ENCODE results near the gene MTHFD1L.
"Not testable (repeated sequence)": the region's sequence is repeated elsewhere in the genome, so short reads cannot be mapped to it uniquely, and the experiment has no call there.

Gene MTHFD1L

DNA sequence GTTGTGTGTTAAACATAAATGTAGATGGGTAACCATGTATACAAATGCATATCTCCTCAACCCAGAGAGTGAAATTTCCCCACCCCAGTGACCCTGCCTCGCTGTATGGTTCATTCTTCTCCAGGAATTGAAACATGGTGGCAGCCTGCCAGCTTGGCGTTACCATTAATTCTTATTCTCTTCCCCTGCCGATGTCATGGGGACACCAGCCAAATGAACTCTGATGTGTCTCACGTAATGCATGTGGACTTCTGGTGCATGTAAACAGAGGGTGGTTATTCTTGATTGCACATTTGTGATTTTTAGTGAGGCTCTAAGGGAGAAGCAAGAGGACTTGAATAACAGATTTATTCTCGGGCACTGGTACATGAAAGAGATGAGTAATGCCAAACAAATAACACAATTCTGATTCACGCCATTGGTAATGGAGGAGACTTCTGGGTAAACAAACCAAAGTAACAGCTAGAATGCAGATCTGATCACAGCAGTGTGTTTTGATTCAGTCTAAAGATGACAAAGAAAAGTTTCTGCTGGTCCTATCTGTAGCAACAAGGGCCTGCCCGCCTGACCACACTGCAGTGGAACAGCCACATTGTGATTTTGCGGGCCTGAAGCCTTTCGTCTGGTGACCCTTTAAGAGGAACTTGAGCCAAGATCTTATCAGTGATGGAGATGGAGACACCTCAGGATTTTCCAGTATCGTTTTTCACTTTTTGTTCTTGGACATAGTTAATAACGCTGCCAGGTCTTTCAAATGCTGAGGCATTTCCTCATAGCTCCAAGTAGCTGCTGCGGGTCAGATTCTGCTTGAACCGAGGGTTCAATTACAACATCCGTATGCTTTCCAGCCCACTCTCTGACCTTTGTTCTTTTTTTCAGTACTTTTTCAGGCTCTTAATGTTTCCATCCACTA, 202.4 kb downstream of the MTHFD1L start:
- no peak for DNase-seq (ENCODE audit: low spot score)

DNA sequence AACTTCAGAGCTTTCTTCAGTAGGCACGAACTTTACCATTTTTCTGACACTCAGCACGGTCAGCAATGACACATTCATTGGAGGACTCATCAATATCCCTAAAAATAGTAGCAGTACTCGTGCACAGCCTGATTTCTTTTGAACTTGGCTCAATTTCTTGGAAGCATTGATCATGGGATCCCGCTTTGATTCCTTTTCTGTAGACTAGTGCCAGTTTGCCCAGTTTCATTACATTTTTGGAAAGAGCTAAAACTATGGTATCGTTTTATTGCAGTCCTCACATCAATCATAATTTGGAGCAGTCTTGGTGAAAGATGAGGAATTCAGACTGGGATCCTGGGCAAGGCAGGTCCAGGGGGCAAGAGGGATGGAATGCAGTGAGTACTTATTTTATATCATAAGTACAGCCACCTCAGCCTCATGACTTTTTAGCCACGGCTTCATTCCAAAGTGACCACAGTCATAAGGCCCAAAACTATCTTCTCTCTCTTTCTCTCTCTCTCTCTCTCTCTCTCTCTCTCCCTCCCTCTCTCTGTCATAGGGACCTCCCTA, 203.3 kb downstream of the MTHFD1L start:
- no peak for DNase-seq (ENCODE audit: low spot score)

DNA sequence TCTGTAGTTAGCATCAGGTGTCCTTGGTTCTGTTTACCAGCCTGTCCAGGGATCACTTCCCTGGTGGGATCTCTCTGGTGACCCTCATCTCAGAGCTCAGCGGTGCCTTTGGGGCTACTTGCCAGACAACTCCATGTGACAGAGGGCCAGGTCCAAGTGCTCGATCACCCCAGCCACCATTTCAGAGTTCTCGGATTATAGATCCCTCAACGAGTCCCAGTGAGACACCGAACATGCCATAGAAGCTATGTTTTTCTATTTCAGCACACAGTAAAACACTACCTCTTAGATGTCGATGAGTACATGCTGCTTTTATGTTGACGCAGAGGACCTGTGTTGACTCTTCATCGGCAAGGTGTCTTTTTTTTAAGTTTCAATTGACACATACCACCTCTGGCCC, 204.1 kb downstream of the MTHFD1L start:
- DNase-seq (ENCODE audit: low spot score) = no peak

DNA sequence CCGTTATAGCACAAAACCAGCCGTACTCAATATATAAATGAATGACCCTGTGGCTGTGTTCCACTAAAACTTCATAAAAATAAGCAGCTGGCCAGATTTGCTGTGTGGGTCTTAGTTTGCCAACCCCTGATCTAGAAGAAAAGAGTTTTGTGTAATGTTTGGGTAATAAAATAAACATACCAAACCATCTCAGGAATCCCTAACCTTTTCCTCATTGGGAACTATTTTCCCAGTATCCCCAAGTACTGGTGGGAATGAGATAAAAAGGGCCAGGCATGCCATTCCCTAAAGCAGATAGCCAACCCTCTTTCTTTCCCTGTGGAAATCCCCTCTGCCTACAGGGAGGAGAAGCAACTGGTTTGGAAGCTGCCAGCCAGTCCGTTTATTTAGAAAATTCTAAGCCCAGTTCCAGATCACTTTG, 205.1 kb downstream of the MTHFD1L start:
- no peak for DNase-seq (ENCODE audit: low spot score)

DNA sequence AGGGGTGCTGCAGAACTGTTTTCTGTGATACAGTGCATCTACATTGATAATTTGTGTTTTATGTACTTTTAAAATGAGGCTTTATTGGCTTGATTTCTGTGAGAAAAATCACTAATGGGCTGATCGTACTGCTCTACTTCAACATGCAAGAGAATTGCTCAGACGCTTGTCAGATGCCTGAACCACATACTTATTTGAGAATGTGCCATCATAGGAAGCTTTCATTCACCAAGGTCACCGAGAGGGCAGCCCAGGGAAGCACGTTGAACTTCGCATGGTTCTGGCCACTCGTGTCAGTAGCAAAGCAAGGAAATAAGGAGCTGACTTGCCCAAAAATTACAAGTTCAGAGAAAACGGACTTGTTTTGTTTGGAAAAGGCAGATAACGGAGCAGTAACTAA, 205.8 kb downstream of the MTHFD1L start:
- DNase-seq (ENCODE audit: low spot score) = no peak

DNA sequence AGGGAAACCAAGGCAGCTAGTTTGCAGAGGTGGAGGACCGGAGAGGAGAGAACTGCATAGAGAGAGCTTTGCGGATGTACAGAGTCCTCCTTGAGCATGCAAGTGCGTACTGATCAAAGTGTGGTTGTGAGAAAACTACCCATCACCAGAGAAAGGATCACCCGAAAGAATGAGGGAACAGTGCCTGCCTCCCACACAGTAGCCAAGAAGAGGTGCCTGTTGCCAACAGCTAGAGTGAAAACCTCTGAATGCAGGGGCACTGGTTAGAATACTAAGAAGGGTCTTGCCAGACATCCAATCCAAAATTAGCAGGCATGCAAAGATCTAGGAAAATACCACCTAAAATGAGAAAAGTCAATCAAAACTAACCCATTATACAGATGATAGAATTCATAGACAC, 207.6 kb downstream of the MTHFD1L start:
- DNase-seq (ENCODE audit: low spot score) = no peak

DNA sequence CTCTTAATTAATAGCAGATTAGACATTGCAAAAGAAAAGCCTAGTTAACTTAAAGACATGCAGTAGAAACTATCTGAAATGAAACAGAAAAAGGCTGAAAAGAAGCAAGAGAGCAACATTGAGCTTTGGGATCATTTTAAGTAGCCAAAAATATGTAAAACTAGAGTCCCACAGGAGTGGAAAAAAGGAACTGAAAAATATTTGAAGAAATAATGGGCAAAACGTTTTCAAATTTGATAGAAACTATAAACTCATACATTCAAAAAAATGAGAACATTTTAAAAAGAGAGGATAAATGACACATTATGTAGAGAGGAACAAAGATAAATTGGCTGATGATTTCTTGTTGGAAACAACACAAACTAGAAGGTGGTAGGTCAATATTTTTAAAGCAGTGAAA, 208.2 kb downstream of the MTHFD1L start:
- no peak for DNase-seq (ENCODE audit: low spot score)

DNA sequence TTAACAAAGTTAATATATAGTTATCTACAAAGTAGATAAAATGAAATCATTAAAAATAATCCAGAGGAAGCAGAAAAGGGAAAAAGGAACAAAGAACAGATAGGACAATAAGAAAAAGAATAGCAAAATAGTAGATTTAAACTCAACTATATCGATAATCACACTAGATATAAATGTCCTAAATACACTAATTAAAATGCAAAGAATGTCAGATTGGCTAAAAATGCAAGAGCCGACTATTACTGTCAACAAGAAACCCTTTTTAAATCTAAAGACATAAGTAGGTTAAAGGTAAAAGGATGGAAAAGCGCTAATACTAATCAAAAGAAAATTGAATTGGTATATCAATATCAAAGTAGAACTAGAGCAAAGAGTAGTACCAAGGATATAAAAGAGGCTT, 209.5 kb downstream of the MTHFD1L start:
- no peak for DNase-seq (ENCODE audit: low spot score)

DNA sequence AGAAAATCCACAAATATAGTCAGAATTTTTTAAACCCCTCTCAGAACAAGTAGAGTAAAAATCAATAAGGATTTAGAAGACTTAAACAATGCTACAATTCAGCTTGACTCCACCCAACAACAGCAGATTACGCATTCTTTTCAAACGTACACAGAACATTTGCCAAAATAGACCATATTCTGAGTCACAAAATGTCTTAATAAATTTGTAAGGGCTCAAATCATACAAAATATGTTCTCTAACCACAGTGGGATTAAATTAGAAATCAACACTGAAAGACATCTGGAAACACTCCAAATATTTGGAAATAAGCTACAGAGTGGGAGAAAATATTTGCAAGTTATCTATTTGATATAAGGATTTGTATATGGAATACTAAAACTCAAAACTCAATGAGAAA, 210.0 kb downstream of the MTHFD1L start:
- no peak for DNase-seq (ENCODE audit: low spot score)

DNA sequence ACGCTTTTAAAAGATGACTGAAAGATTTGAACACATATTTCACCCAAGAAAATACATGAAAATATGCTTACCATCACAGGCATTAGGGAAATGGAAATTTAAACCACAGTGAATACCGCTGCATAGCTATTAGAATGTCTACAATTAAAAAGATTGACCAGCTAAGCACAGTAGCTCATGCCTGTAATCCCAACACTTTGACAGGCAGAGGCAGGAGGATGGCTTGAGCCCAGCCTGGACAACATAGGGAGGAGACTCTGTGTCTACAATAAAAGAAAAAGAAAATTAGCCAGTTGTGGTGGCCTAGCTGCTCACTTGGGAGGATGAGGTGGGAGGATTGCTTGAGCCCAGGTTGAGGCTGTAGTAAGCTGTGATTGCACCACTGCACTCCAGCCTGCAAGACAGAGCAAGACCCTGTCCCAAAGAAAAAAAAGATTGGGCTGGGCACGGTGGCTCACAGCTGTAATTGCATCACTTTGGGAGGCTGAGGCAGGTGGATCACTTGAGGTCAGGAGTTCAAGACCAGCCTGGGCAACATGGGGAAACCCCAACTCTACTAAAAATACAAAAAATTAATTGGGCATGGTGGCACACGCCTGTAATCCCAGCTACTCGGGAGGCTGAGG, 210.5 kb downstream of the MTHFD1L start:
- DNase-seq (ENCODE audit: low spot score) = no peak

DNA sequence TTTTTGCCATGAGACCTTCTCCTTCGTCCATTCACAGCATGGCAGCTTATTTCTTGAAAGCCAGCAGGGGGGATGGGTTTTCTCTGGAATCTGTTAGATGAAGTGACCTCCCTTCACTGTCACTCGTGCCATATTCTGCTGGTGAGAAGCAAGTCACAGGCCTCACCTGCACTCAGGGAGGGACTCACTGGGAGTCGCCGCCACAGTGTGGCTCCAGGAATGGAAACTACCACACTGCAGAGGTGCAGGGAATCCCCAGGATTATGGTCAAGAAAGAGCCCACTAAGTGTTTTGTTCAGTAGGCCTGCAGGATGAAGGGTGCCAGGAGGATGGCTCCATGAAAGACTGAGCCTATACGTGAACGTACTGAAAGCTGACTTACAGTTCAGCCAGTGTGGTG, 213.2 kb downstream of the MTHFD1L start:
- DNase-seq (ENCODE audit: low spot score) = no peak

DNA sequence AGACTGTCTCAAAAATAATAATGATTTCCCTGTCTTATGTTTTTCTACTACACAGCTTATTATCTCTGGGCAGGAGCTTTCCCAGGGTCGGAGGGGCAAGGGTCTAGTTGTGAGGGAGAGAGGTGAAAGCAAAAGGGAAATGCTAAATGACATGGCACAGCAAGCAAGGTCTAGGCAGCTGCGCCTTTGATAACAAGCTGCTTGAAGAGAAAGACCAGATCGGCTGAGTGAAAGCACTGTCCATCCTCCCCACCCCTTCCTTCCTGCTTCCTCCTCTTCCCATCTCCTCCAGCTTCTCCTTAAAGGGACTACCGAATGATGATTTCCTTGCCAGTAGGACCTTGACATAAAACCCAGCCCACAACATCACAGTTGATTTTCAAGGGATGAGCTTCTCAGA, 216.2 kb downstream of the MTHFD1L start:
- no peak for DNase-seq (ENCODE audit: low spot score)

DNA sequence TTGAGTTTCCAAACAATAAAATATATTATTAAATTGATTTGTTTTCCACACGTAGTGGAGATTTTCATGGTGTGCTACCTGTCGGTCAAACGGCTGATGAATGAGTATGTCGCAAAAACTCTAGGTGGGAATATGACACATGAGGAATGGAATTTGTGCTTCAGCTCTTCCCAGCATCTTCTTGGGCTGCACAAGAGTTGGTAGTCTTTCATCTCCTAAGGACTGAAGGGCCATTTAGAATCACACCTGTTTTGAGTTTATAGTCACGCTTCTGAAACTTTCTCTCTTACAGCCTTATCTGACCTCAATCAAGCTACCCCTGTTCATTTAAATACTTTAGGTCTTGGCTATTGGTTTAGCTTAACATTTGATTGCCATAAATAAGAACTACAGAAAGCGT, 216.6 kb downstream of the MTHFD1L start:
- no peak for DNase-seq (ENCODE audit: low spot score)

DNA sequence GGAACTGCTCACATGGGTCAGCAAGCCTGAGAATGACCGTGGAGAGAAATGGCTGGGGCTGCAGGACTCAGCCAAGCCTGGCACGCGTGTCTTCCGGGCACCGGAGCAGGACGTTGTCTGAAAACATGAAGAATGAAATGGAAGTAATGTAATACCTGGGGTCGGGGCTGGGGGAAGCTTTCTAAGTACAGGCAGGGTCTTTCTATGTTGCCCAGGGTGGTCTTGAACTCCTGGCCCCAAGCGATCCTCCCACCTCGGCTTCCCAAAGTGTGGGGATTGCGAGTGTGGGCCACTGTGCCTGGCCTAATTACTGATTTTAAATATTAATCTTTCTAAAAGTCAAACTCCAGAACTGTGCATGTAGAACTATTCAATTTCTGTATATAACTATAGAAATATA, 218.8 kb downstream of the MTHFD1L start:
- no peak for DNase-seq (ENCODE audit: low spot score)

DNA sequence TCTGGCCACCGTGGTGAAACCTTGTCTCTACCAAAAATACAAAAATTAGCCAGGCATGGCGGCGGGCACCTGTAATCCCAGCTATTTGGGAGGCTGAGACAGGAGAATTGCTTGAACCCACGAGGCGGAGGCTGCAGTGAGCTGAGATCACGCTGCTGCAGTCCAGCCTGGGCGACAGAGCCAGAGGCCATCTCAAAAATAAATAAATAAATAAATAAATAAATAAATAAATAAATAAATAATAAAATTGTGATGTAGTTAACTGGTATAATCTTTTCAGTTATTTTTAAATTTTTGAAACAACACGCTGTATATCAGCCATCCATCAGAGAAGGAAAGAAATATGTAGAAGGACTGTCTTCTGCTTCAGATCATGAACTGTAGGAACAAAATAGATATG, 221.6 kb downstream of the MTHFD1L start:
- not testable (repeated sequence) for DNase-seq (ENCODE audit: low spot score)

DNA sequence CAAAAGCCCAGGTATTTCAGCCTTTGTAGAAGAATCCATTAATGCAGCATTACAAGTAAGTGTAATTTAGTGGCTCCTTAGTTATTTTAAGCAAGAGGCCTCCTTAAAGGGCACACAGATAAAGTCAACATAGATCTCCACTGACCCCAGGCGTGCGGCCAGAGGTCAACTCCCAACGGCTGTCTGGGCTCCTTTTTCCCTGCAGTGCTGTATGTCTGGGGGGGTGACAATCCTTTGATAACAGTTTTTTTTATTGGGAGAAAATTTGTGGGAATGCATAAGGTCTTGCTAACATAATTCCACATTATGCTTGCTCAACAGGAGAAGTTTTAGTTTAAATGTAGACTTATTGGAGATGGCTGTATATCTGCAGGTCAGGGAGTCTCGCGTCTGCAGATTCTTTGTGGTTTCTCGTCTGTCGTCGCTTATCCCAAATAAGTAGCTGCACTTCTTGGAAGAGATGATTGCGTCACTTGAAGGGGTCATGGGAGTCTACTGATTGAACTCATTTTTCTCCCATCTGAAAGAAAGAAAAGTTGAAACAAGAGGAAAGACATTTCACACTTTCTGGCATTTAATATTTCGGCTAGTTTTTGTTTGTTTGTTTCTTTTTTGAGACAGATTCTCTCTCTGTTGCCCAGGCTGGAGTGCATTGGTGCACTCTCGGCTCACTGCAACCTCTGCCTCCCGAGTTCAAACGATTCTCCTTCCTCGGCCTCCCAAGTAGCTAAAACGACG, 222.5 kb downstream of the MTHFD1L start:
- no peak for DNase-seq (ENCODE audit: low spot score)

DNA sequence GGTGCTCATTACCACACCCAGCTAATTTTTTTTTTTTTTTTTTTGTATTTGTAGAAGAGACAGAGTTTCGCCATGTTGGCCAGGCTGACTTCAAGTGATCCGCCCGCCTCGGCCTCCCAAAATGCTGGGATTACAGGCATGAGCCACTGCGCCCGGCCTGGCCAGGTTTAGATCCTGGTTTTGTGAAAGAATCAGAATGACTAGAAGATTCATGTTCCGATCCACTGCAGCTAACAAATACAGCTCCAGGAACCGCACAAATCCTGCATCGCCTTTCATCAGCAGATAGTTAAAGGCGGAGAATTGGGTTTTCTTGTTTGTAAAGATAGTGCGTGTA, 223.1 kb downstream of the MTHFD1L start:
- no peak for DNase-seq (ENCODE audit: low spot score)

DNA sequence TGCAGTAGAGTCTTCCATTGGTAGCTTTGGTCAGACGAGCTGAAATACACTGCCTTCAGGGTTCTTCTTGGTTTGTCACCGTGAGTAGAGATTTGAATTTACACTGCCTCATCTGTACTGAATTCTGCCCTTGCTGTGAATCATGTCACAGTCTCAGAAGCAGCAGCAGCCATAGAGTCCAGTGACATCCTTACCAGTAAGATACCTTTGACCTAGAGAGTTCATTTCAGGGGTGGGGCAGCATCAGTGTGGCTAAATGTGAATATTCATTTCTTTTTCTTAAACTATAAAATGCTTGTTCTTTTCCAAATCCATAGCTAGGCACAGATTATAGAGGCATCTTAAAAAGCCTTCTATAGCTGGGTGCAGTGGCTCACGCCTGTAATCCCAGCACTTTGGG, 223.5 kb downstream of the MTHFD1L start:
- DNase-seq (ENCODE audit: low spot score) = no peak

DNA sequence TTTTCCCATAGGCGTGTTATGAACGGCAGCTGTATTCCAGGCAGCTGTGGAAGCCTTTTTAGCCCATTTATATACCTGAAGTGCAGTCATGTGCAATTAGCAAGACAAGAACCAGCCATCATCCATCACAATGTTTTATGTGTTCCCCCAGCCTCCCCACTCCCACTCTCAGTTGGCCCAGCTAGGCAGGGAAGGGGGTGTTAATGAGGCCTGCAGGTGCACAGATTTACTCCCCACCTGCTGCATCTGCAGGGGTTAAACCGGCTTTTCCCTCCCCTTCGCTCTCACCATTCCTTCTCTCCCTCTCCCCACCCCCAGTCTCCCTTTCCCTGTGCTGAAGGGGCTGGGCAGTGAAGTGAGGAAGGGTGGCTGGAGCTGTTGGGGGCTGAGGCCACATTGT, 224.5 kb downstream of the MTHFD1L start:
- DNase-seq (ENCODE audit: low spot score) = no peak

DNA sequence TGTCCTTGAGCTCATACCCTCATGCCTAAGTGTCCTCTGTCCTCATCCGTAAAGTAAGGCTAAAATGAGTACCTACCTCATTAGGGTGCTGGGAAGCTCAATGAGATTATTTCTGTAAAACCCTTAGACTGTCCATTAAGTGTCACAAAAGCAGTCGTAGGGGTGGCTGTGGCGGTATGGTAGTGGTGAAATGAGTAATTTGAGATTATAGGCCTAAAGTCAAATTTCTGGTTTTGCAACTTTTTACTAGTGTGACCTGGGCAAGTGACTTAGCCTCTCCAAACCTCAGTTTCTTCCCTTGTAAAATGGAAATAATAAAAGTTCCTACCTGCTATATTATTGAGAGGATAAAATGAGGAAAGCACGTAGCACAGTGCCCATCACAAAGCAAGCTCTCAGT, 226.1 kb downstream of the MTHFD1L start:
- DNase-seq (ENCODE audit: low spot score) = no peak

DNA sequence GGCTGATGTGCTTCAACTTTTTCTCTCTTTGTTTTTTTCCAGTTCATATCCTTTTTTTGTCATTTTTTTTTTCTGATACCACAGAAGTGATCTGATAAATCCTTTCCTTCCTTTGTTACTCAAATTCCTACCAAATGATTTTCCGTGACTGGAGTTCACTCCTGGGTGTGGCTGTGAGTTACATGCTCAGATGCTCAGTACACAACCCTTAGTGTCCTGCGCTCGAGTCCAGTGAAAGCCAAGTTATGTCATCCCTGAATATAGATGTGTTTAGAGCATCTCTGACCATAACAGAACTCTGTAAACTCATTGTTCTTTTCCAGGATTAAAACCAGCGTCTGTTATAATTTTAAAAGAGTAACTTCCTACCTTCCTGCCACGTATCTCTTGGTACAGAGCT, 227.1 kb downstream of the MTHFD1L start:
- no peak for DNase-seq (ENCODE audit: low spot score)

DNA sequence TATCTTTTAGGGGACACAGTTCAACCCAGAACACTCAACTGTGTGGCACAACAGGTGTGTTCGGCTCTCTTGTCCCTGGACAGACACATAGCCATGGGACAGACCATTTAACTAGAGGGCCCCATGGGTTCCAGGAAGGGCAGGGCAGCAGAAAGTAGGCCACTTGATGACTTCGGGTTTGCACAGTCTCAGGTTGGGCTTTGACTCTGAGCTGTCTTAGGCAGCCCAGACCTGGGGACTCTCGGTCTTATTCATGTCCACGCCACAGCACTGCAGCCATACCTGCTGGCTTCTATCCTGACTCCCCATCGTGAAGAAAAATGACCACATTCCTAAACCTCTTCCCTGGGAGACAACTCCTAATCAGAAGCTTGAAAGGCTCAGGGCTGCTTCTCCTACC, 228.2 kb downstream of the MTHFD1L start:
- no peak for DNase-seq (ENCODE audit: low spot score)

Data from CD4-positive, alpha-beta T cell treated with Interleukin-6 at 100 ng/mL for 8 hours (primary cell).